ENCODE measurements around the gene MEIKIN.

DNA sequence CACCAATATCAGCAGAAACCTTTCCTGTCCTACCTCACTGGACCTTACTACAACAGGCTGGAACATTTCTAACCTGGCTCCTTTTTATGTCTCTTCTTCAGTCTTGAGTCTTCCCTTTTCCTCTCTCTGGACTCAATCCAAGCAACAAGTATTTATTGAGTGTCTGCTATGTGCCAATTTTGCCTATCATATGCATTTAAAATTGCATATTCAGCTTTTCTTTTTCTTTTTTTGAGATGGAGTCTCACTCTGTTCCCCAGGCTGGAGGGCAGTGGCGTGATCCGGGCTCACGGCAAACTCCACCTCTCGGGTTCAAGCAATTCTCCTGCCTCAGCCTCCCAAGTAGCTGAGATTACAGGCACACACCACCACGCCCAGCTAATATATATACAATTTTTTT is 65.8 kb downstream of the MEIKIN start:
- TF ChIP-seq, protein P1, sequence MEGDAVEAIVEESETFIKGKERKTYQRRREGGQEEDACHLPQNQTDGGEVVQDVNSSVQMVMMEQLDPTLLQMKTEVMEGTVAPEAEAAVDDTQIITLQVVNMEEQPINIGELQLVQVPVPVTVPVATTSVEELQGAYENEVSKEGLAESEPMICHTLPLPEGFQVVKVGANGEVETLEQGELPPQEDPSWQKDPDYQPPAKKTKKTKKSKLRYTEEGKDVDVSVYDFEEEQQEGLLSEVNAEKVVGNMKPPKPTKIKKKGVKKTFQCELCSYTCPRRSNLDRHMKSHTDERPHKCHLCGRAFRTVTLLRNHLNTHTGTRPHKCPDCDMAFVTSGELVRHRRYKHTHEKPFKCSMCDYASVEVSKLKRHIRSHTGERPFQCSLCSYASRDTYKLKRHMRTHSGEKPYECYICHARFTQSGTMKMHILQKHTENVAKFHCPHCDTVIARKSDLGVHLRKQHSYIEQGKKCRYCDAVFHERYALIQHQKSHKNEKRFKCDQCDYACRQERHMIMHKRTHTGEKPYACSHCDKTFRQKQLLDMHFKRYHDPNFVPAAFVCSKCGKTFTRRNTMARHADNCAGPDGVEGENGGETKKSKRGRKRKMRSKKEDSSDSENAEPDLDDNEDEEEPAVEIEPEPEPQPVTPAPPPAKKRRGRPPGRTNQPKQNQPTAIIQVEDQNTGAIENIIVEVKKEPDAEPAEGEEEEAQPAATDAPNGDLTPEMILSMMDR (conservative IDR thresholded peaks at IDR 0.05), result no peak
- TF ChIP-seq ZFX (IDR thresholded peaks at IDR 0.05), result no peak
